HG03469 (cell line): ENCODE results near the gene SLC4A11.

ENCODE experiments used
- ATAC-seq: cut with Tn5 transposase; IDR thresholded peaks from one replicate; pipeline ENCODE4 v1.9.1; 2021; ENCODE audit warnings: mild to moderate bottlenecking, moderate library complexity, moderate number of reproducible peaks; ENCODE audit not compliant: unreplicated experiment

SLC4A11 gene

GRCh38 chr20:3239026-3239866 is at the start of gene SLC4A11:
TSS of gene SLC4A11 (minus strand) at chr20:3239190. CDS start at chr20:3239137, 53 bp downstream.
- ATAC-seq = no peak

DNA sequence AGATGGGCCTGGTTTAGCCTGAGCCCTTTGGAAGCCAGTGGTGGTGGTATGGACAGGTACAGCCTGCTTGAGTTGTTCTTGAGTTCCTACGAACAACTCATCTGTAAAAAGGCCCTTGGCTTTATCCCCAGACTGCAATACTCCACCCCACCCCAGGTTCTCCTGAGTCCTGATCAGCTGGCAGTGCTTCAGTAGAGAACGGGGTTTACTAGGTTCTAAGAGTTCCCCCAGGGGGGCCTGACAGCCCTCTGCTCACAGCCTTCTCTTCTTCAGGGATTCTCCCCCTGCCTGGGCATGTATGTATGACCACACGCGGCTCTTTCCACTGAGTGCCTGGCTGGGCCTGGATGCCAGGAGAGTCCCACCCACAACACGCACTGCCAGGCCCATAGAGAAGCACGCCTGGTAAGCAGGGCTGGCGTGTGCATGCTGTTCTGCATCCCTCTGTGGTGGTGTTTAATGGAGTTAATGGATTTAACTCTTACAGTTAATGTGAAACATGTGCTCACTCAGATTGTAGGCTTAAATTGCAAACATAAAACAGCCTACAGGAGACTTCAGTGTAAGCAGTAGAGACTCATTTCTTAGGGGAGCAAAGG is 44.3 kb upstream of the SLC4A11 start:
- ATAC-seq = no peak

- no peak for ATAC-seq
Measured at GRCh38 chr20:3282271-3283221, 43.6 kb upstream of the SLC4A11 start.

DNA sequence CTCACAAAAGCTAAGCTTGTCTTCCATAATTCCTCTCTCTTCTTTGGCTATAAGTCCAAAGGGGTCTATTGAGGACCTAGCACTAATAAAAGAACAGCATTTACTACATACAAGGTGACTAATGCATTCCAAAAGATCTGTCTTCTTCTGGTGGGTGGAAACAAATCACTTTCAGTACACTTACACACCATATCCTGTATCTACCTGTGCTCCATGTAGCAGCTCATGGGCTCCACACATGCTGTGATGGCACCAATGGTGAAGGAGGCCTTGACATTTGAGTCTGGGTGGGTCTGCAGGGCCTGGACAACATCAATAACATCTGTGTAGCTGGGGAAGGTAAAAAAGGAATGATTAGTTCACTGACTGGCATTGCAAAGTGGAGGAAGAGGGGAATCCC is 42.4 kb upstream of the SLC4A11 start:
- no peak for ATAC-seq

GRCh38 chr20:3279761-3280160 is 40.8 kb upstream of the SLC4A11 start:
- ATAC-seq = no peak

DNA sequence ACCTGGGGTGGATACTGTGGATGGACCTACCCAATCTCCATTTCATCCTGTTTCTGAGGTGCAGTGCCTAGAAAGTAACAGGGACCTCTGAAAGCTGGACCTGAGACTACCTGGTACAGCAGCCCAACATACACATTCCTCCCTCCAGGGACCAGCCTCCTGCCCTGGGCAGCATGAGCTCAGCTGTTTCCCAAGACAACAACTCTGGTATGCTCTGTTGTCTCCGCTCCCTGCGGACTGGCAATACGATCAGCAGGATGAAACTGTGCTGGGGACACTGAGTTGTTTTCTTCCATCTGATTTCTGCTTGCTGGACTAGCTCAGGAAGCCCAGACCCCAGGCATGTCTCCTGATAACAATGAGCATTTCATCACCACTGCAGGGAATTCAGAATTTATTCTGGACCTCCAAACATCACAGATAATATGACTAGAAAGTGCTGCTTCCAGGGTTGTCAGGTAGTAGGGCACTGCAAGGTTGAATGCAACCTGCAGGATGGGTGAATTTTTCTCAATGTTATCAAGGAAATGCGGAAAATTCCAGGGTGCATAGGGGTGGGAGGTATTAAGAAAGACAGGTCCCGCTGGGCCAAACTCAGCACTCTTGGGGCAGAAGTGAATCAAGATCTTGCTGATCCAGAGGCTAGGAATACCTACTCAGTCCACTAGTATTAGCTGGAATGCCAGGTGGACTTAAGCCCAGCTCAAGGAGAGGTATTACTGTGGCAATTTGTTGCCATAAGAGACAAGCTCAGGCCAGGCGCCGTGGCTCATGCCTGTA is 38.9 kb upstream of the SLC4A11 start:
- no peak for ATAC-seq

- ATAC-seq = no peak
Measured at GRCh38 chr20:3276680-3277015, 37.7 kb upstream of the SLC4A11 start.

DNA sequence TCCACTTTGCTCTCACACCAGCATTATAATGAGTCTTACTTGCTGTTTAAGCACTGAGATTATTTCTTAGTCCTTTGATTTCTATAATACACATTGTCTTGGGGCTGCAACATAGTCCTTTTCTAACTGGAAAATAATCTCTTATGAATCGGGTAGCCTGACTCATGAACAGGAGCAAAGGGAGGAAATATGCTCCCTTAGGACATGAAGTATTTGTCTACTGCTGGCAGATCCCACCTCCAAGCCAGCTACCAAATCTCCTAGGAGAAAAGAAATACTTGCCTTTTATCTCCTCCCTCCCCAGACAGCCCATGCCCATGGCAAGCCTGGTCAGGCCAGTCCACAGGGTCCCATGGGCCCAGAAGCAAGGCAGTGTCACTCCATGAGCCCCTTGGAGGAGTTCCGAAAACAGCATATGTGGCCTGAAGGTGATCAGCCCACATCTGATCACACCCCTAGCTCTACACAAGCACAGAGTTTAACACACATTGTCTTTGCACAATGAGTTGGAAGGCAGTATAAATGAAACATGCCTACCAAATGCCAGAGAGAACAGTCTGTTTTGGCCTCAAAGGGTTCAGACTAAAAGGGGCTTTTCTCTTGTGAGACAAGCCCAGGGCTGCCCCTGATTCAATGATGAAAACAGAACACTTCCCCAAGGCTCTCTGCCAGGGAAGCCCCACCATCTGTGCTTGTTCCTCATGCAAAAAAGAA is 37.1 kb upstream of the SLC4A11 start:
- ATAC-seq = no peak

GRCh38 chr20:3275064-3275935 is 36.3 kb upstream of the SLC4A11 start:
- ATAC-seq = no peak

DNA sequence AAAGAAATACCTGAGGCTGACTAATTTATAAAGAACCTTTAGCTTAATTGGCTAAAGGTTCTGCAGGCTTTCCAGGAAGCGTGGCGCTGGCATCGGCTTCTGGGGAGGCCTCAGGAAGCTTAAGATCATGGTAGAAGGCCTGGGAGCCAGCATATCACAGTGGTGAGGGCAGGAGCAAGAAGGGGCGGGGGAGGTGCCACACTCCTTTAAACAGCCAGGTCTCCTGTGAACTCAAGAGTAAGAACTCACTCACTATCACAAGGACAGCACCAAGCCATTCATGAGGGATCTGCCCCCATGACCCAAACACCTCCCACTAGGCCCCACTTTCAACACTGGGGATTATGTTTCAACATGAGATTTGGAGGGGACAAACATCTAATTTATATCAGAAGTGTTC is 34.4 kb upstream of the SLC4A11 start:
- ATAC-seq = no peak

DNA sequence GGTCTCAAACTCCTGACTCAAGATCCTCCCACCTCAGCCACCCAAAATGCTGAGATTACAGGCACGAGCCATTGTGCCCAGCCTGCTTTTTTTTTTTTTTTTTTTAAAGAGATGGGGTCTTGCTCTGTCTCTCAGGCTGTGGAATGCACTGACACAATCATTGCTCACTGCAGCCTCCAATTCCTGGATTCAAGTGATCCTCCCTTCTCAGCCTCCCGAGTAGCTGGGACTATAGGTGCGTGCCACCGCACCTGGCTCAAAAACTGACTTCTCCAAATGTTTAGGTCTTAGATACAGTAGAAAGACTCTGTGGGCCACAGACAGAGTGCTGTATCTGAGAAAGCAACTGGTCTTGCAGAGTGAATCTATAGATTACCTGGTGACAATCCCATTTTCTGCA is 31.1 kb upstream of the SLC4A11 start:
- no peak for ATAC-seq

DNA sequence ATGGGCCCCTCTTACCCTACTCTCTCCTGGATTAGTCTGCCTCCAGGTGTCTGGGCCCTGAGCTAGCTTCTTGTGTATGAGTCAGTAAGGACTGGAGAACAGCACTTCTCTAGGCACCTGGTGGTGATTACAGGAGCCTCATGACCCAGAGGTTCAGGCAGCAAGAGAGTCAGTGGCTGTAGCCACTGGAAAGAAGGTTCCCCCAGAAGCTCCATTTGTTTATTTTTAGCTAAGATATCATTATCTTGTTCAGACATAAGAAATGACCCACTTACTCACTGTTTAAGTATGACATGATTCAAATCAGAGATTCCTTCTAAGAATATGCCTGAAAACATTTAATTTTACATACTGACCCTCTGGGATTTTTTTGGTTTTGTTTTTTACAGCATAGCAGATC is 23.6 kb upstream of the SLC4A11 start:
- no peak for ATAC-seq

- no peak for ATAC-seq
Measured at GRCh38 chr20:3258429-3258828, 19.4 kb upstream of the SLC4A11 start.

GRCh38 chr20:3255728-3256127 is 16.7 kb upstream of the SLC4A11 start:
- ATAC-seq = no peak

GRCh38 chr20:3251806-3252205 is 12.8 kb upstream of the SLC4A11 start:
- ATAC-seq = no peak

DNA sequence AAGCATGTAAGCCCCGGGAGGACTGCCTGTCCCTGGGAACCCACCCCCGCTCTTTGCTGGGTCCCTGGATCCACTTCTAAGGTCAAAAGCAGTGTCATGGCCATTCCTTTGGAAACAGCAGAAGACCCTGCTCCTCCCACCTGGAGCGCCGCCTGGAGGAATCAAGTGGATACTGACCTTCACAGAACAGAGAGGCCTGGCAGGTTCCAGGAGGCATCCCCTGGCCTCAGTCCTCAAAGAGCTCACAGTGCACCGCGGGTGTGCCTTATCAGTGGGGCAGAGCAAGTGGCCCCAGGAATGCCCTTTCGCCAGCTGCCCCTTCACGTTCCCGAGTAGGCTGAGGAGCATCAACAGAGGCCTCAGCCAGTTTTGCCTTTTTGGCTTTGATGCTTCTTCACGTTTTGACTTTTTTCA is 11.1 kb upstream of the SLC4A11 start:
- no peak for ATAC-seq

DNA sequence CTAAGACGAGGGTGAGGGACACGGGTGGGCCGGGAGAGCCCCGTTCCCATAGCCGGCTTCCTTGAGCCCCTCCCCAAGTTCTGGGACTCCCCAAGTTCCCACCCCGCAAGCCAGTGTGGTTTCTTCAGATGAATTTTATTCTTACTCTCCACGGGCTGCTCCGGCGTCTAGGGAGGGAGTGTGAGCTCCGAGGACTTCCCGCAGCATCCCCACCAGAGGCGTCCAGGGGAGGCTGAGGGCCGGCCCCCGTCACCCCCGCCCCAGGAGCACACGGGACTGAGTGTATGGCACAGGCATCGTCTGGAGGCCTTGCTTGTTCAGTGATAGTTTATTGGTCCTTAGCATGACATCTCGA is 10.0 kb upstream of the SLC4A11 start:
- ATAC-seq = no peak

DNA sequence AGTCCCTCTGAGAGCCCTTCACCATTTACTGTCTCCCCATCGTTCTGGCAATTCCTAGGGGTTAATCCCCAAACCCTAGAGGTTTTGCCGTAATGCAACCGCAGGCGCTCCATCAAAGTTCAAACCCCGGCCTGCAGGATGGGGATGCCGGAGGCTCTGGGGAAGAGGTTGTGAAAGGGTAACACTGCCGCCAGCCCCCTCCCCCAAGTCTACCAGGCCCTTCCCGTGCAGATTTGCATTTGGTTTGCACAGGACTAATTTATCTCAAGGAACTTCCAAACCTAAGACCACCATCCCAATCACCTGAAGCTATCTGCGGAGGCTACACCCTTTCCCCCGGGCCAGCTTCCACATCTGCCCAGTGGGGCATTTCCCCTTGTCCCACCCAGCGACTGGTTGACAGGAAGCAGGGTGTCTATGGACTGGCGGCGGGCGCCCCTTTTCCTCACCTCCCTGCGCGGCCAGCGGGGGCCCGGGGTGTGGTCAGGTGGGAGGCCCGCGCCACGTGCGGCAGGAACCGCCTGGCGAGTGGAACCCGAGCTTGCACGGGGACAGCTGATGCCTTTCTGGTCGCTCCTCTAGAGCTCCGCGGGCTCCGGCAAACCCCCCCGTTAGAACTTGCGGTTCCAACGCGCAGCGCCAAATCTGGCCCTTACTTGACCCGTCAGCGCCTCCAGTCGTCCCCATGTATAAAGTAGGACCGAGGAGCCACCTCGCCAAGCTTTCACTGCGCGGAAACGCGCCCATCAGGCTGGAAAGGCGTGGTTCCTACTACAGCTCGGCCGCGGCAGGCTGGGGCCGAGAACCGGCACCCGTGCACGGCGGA is 9.4 kb upstream of the SLC4A11 start:
- no peak for ATAC-seq
